ENCODE measurements around the gene DCST2. TPM values are rescaled to one million over a fixed set of nuclear protein-coding genes. Genes with fewer than 3 reads are reported as not detected.
A peak's percentile ranks its signal among the peaks of the same experiment; 100 is the strongest.

The DCST2 gene
- total RNA-seq, 3 donors from 2014 or later: 1.7 to 3.3 (median 2.3) TPM

DNA sequence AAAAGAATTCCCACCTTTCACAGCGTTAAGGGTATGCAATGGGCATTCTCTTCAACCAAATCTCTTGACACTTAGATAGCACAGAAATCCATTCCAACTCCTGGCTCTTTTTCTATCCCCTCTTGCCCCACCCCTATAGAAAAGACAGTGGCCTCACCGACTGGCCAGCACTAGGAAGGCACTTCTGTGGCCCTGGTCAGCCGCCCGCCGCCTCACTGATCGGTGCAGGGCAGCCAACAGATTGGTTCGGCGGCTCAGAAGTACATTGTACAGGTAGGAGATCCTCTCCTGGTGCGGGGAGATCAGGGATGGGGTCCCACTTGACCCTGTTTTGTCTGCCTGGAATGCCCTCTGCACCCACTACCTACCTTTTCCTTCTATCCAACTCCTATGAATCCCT, 9.3 kb downstream of the DCST2 start:
- intact Hi-C loops (cut with DNase I, micrococcal nuclease): no loop called here
- TF ChIP-seq CTCF (IDR thresholded peaks at IDR 0.05): no peak
- H3K9me3 ChIP-seq: no peaks in the 10 kb centered on the region
- ATAC-seq (no peak), DNase-seq (no peak)
- H3K4me3 ChIP-seq: no peak overlapping the region
- no peaks in the 10 kb centered on the region for H3K4me1 ChIP-seq (ENCODE audit: low read depth)
- H3K36me3 ChIP-seq (ENCODE audit: low read depth): no peaks in the 10 kb centered on the region

GRCh38 chr1:155023627-155024026, 10.0 kb downstream of the DCST2 start:
- Histone ChIP-seq H3K36me3 (ENCODE audit: low read depth) (no peaks in the 10 kb centered on the region), H3K9me3 (no peaks in the 10 kb centered on the region), H3K4me1 (ENCODE audit: low read depth) (no peaks in the 10 kb centered on the region), H3K4me3 (no peak overlapping the region)
- no peak for DNase-seq
- no peak for TF ChIP-seq CTCF (IDR thresholded peaks at IDR 0.05)
- no peak for ATAC-seq
- intact Hi-C loops (cut with DNase I, micrococcal nuclease): no loop called here

- ATAC-seq (peak; percentile 68), DNase-seq (peak in 1 of 3 donors; percentile 42)
- Histone ChIP-seq H3K4me3 (no peak overlapping the region), H3K36me3 (ENCODE audit: low read depth) (no peaks in the 10 kb centered on the region), H3K9me3 (no peaks in the 10 kb centered on the region), H3K4me1 (ENCODE audit: low read depth) (peaks cover 2% of the 10 kb centered on the region)
- intact Hi-C loops (cut with DNase I, micrococcal nuclease): no loop called here
- TF ChIP-seq CTCF (IDR thresholded peaks at IDR 0.05): no peak
Measured at GRCh38 chr1:155022927-155023236, 10.7 kb downstream of the DCST2 start.

DNA sequence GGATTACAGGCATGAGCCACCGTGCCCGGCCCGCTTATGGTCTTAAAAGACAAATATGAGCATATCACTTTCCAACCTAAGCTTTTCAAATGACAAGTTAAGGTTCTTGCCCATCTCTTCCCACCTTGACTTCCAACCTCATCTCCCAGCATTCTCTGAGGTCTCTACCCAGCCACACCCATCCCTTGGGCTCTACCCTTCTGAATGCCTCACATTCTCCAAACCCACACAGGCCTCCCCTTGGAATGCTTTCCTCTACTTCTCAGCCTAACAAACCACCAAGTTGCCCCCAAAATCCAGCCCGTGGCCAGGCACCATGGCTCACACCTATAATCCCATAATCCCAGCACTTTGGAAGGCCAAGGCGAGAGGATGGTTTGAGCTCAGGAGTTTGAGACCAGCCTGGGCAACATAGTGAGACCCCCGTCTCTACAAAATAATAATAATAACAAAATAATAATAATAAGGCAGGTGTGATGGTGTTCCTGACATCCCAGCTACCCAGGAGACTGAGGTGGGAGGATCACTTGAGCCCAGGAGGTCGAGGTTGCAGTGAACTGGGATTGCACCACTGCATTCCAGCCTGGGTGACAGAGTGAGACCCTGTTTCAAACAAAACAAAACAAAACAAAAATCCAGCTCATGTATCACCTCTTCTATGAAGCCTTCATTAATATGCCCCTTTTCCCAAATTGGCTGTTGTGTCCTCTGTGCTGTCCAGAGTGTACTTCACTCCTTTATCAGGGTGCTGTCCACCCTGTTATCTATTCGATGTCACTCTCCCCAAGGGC, 11.2 kb downstream of the DCST2 start:
- intact Hi-C loops (cut with DNase I, micrococcal nuclease): no loop called here
- no peak for TF ChIP-seq CTCF (IDR thresholded peaks at IDR 0.05)
- Histone ChIP-seq H3K9me3 (no peaks in the 10 kb centered on the region), H3K4me3 (no peak overlapping the region), H3K36me3 (ENCODE audit: low read depth) (no peaks in the 10 kb centered on the region), H3K4me1 (ENCODE audit: low read depth) (peaks cover 6% of the 10 kb centered on the region)
- ATAC-seq: no peak
- DNase-seq: no peak

GRCh38 chr1:155019377-155020245, 14.0 kb downstream of the DCST2 start:
- DNase-seq (no peak), ATAC-seq (no peak)
- no peaks in the 10 kb centered on the region for H3K36me3 ChIP-seq (ENCODE audit: low read depth)
- no peaks in the 10 kb centered on the region for H3K9me3 ChIP-seq
- no peak for TF ChIP-seq CTCF (IDR thresholded peaks at IDR 0.05)
- intact Hi-C loops (cut with DNase I, micrococcal nuclease): loop anchor here in 1 of 2 donors (10.0 kb wide), 1 partner anchor 55 kb away; the partner anchor contains the start of gene PYGO2
- no peak overlapping the region for H3K4me3 ChIP-seq
- H3K4me1 ChIP-seq (ENCODE audit: low read depth): peaks cover 24% of the 10 kb centered on the region
